Stimulated activated CD4-positive, alpha-beta T cell treated with anti-CD3 and anti-CD28 coated beads, TNF-alpha, amount 100 ng/mL, for 4 hours (primary cell): ENCODE data around the gene AVL9.
"Not testable (repeated sequence)": the region's sequence is repeated elsewhere in the genome, so short reads cannot be mapped to it uniquely, and the experiment has no call there.

Experiments used
- DNase-seq, 3 experiments: peaks; one replicate each; pipeline ENCODE4 v3.0.0-alpha.2; 2020; ENCODE audit warnings: low read depth in 3 of 3

Gene AVL9

DNA sequence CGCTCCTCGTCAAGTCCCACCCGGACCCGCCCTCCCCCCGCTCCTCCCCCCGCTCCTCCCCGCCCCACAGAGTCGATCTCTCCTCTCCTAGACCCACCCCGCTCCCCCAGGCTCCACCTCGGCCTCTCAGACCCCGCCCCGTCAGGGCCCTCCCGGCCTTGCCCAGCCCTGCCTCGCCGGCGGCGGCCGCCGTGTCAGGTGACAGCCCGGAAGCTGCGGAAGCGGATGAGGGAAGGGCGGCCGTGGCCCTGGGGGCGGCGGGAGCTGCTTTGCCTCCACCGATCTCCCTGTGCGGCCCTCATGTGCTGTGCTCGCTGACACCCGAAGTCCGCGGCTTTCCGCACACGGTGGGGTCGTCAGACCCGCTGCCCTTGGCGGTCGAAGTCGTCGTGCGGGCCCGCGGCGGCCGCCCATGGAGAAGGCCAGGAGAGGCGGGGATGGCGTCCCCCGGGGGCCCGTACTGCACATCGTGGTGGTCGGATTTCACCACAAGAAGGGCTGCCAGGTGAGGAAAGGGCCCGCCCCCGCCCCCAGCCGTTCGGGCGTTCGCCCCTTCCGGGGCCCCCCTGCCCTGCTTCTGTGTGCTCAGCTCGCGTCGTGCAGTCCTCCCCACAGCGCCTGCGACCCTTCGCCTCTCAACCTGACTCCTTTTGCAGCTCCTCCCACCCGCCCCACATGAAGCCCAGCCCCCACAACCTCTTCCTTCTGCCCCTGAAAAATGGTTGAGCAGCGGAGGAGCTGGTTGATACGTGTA, at the start of gene AVL9:
AVL9 (plus strand) TSS at position 192 of the 754 bp plus-strand sequence; CDS start at position 413, 221 bp downstream.
- peak; percentile 97 to 99 (median 98) for DNase-seq

- no peak for DNase-seq
These were observed 48.1 kb upstream of the AVL9 start for GRCh38 chr7:32447218-32447617.

- DNase-seq, result no peak
These were observed 41.8 kb upstream of the AVL9 start for GRCh38 chr7:32453341-32454011.

- no peak for DNase-seq
These were observed 37.3 kb upstream of the AVL9 start for GRCh38 chr7:32458025-32458424.

DNA sequence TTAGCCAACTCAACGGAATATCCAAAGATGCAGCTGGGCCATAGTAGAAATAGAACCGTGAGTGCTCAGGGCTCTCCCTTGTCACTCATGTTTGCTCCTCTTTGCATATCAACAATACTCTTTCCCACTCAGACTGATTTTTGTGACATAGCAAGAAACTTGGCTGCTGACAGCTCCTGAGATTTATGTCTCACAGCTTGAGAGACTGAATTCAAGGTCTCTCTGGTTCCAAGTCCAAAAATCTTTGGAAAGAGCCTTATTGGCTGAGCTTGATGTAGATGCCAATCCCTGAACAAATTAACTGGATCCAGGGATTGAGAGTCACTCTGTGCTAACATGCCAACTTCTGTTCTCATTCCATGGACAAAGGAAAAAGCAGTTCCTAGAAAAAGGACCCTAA, 35.5 kb upstream of the AVL9 start:
- no peak for DNase-seq

DNA sequence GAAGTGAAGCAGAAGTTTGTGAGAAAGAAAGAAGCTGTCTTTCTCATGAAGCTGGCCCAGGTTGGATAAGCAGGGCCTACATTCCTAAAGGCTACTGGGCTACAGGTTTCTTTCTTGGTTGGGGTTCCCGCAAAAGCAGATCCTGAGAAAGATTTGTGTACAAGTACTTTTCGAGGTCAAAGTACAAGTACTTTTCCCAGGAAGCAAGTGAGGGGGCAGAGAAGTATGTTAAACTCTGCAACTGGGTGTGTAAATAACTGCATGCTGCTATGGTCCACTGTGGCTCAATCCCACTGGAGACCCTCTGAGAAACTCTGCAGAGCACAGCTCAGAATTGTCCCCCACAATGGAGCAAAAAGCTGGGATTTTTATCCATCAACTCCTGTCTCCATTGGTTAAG, 33.8 kb upstream of the AVL9 start:
- DNase-seq, result no peak

DNA sequence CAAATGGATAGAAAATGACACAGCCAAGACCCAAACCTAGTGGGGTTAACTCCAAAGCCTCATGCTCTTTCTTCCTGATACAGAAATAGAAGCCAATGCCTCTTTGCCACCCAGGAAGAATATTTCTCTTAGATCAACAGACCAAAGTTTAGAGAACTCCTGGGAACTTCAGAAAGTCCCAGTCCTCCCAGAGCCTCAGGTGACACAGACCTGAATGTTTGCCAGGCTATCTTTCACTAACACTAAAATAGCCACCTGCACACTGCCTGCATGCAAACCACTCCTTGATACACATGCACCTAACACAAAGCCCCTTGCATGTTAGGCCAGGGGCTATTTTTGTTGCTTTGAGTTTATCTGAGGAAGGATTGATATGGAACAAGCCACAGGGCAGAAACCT, 32.8 kb upstream of the AVL9 start:
- DNase-seq, result no peak

GRCh38 chr7:32462977-32463376, 32.3 kb upstream of the AVL9 start:
- no peak for DNase-seq

- not testable (repeated sequence) for DNase-seq
These were observed 30.5 kb upstream of the AVL9 start for GRCh38 chr7:32464641-32465416.

DNA sequence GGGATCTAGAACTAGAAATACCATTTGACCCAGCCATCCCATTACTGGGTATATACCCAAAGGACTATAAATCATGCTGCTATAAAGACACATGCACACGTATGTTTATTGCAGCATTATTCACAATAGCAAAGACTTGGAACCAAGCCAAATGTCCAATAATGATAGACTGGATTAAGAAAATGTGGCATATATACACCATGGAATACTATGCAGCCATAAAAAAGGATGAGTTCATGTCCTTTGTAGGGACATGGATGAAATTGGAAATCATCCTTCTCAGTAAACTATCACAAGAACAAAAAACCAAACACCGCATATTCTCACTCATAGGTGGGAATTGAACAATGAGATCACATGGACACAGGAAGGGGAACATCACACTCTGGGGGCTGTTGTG, 25.3 kb upstream of the AVL9 start:
- not testable (repeated sequence) for DNase-seq

DNA sequence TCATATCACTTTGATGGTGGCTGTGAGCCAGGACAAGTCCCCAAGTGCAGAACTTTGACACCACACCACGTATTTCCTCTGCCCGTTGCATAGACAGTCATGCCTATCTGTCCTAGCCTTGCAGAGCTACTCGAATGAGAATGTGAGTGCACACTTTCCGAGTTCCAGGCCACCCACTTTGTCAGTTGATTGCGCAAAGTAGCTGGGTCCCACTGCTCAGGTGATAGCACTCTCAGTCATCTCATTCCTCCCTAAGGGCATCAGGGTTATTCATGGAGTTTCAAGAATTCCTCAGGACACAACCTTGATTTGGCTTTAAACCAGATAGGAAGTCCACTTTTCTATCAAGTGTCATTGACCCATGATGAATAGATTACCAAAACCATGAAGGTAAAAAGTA, 24.4 kb upstream of the AVL9 start:
- DNase-seq, result no peak

- no peak for DNase-seq
These were observed 23.3 kb upstream of the AVL9 start for GRCh38 chr7:32472015-32472414.

DNA sequence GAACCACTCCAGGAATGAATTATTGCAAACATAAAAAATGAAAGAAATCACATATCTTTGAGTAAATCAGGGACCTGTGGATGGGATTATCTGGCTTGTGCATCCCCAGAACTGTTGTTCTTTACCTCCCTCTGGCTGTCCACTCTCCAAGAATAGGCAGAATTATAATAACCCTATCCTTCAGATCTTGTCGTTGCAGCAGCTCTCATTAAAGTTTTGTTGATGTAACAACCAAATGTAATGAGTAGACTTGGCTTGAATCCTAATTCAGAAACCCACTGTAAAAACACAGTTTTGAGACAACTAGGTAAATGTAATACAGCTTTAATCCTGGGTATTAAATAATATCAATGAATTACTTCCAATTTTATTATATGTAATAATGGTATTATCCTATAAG, 21.3 kb upstream of the AVL9 start:
- no peak for DNase-seq

DNA sequence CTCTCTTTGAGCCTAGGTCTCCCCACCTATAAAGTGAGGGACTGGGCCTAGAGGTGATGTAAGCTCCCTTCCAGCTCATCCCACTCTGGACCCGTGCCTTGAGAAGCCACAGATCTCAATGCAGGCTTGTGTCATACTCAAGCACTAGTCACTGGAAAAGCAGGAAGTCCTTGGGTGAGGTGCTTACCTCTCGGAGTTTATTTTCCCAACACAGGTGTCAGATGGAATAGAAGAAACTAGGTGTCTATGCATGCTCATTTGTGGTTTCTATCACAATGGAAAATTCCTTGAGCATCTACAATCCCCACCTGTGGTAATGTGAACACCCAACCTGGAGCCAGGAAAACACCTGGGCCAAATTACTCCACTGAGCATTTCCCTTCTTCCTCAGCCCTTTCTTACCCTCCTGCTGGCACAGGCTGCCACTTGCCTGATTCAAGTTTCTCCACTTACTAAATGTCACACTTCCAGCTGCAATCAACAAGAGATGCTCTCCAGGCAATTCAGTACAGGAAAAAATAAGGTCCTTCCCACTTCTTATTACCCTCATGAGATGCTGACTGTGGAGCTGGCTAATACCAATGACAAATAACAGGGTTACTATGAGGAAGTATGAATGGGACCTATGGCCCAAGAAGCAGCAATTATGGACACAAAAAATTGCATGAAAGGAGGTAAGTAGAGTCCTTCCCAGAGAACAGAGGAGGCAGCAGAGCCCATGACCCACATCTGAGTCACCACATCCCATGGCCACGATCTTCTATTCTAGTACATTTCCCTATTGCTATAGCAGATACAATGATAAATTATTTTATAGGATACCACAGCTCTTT, 18.3 kb upstream of the AVL9 start:
- no peak for DNase-seq

GRCh38 chr7:32477649-32477980, 17.7 kb upstream of the AVL9 start:
- DNase-seq, result no peak

DNA sequence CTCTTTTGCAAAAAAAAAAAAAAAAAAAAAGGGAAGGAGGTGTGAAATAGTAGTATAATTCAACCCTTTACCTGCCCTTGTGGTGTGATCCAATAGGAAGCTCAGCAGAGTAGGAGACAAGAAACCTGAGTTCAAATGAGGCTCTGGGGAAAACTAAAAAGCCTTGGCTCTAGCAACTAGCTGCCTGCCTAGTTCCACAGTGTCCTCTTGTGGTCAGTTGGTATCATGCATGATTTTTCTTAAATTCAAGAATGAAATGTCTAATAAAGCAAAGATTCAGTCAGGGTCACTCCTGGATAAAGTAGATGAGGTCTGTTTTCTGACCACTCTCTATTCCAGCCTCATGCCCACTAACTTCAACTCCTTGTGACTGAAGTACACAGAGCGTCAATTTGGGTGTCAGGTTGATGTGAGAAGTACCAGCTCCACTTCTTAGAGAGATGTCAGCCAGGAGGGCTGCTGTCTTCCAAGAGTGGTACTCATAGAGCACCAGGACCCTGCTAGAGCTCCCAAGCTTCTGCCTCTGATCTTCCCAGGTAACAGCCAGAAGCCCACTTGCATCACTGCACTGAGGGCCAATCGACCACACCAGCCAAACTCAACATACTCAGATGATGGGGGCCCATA, 15.6 kb upstream of the AVL9 start:
- no peak for DNase-seq

DNA sequence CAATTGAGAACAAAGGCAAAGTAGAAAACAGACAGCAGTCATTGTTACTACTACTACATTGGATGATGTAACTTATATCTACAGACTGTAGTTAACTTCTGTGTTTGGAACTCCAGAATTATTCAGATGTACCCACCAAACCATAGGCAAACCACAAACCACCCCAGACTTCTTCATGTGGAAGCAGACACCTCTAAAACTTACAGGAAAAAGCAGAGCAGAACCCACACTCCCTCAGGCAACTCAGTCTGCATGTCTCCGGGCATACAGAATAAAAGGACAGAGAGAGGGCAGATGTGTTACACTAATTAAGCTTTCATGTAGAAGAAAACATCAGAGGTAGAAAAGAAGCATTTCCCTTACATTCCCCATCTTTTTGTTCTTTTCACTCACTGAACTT, 14.1 kb upstream of the AVL9 start:
- DNase-seq, result no peak

DNA sequence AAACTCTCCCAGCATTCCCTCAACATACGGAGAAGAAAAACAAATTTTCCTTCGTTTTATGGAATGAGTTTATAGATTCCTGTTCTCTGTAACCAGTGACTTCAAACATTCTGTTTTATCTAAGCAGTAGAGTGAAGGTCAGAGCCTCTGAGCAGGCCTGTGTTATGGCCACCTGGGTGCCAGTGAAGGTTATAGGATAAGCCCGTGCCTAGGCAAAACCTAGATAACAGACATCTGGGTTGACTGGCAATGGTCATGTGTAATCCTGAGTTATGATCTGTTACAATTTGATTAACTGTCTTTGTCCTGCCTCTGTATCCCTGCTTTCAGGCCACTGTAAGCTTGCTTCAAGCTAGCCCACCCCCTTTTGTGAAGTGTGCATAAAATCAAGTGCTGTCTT, 13.4 kb upstream of the AVL9 start:
- DNase-seq, result no peak

DNA sequence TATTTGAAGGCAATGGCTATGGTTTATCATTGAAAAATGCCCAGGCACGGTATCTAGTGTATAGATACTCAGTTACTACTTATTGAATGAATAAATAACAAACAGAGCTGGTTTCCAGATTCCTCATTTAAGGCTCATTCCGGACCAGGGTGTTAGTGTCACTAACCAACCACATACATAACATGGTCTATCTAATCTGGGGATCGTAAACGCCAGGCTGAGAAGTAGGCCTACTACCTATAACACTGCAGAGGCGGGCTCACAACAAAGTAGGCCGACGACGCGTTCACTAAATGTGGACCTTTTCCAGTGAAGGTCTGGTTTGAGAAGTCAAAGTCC, 5.5 kb upstream of the AVL9 start:
- DNase-seq, result no peak

DNA sequence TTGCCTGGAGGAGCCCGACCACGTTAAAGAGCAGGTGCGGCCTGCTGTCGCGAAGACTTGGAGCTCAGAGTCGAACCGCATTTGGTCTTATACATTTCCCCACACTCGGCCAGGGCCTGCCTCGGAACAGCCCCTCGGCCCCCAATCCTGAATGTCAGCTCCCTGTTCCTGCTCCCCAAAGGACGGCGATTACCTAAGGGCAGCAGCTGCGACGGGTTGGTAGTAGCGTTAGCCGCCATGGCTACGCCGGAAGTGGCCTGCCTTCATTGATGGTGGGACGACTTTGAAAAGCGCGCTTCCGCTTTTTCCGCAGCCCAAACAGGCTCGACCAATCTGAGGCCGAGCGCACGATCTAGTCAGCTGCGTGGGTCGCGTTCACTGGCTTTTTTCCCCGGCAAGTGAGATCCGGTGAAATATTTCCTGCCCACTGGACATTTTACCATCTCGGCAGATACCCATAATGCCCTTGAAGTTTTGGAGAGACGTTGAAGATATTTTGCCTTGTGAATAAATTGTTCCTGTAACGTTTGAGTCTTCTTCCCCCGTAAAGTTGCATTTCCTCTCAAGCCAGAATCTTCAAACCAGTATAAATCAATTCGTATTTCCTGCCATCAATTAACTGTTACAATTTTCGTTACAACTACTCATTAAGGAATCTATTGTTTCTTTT, 5.0 kb upstream of the AVL9 start, which contains the start of gene LSM5:
LSM5 (minus strand) TSS at position 254 of the 670 bp plus-strand sequence; CDS start at position 239, 15 bp downstream.
- DNase-seq, result peak; percentile 66 to 79 (median 78)

- no peak for DNase-seq
These were observed 367 bp upstream of the AVL9 start for GRCh38 chr7:32494946-32495297.
